Measurements from ENCODE around the gene NTMT1.

Gene NTMT1

DNA sequence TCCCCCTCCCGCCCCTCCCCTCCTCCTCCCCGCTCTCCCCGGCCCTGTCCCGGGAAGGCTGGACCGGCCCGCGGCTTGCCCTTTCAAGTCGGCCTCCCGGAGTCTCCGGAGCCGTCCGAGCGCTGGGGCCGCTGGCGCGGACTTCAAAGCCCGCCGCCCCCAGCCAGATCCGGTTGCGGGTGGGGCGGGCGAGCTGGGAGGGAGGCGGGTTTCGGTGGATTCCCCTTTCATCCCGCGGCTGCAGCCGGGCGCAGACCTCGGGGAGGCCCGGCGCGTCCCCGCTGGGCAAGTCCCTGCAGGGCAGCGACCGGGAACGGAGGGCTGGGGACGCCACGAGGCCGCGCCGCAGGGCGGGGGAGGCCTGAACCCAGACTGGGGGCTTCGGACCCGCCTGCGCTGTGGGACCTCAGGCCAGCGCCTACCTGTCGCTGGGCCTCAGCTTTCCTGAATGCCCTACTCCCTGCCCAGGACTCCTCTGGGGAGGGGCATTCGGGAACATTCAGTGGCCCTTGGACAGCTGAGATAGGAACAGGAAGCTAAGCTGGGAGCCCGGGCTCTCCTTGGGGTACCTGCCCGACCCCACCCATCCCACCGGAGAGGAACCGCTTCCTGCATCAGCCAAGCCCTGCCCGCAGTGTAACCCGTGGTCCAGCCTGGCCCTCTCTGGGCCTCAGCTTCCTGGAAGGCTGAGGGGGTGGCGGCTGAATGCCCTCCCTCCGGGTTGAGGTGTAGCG, 28.4 kb upstream of the NTMT1 start:
- no peak for DNase-seq

DNA sequence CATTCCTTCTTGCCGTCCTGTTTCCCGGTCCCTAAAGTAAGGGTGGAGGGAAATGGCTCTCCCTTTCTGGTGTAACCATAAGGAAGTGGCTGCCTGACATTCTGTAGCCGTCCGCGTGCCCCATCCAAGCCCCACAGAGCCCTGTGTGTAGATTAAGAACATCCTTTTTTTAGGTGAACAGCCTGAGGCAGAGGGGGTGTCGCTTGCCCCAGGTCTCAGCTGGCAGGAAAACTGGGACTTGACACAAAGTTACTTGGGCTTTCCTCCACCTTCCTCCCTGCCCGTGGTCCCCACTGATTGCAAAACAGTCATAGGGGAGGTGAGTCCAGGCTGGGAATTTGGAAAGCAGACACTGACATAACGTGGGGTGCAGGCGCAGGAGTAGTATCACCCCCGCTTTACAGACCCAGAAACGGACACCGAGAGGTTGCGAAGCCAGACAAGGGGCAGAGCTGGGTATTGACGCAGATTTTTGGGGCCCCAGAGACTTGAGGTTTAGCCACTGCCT, 27.8 kb upstream of the NTMT1 start:
- no peak for DNase-seq

DNA sequence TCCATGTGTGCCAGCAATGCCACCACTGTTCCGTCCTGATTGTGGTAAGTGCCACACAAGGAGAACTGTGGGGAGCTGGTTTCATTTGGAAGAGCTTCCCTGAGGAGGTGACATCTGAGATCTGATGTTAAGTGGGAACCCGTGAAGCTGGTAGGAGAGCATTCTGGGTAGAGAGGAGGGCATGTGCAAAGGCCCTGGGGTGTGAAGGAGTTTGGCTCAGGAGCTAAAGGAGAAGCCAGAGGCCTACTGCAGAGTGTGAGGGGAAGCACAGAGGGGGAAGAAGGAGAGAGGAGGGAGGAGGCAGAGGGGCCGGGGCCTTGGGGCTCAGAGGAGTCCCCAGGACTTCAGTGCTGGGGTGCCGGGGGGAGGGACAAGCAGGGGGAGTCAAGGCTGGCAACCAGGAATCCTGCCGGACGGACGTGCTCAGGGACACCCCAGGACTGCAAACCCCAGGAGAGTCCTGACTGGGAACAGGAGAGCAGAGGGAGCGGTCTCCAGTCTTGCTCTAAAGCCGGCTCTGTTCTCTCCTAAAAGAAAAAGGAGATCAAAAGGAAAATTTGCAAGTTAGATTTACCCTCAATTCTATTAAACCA, 24.8 kb upstream of the NTMT1 start:
- DNase-seq = no peak

DNA sequence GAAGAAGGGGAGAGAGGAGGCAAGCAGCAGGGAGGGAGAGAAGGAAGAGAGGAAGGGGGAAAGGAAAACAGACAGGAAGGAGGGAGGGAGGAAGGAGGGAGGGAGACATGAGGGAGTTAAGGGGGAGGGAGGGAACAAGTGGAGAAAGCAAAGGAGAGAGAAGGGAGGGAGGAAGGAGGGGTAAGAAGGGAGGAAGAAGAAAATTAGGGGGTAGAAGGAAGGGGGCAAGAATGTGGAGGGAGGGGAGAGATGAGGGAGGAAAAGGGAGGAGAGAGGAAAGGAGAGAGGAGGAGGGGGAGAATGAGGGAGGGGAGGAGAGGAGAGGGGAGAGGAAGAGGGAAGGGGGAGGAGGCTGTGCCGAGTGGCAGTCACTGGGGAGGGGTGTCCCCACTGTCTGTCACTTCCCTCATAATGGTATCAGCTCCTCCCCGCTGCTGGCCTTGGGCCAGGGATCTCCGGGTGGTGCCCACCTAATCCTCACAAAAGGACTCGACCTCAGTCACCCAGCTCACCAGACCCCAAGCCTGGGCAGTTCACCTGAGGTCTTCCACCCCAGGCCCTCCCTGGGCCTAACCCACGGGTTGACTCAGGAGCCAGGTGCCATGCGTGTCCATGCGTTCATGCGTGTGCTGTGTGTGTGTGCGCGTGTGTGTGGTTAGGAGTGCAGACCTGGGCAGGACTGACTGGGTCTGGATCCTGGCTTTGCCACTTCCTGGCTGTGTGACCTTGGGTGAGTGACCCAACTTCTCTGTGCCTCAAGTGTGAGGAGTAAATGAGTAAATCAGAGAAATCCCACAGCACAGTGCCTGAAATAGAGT, 23.2 kb upstream of the NTMT1 start:
- no peak for DNase-seq

GRCh38 chr9:129604056-129604765, 21.8 kb upstream of the NTMT1 start:
- DNase-seq = no peak

- DNase-seq = no peak
Observed at GRCh38 chr9:129604766-129605163, 21.2 kb upstream of the NTMT1 start.

DNA sequence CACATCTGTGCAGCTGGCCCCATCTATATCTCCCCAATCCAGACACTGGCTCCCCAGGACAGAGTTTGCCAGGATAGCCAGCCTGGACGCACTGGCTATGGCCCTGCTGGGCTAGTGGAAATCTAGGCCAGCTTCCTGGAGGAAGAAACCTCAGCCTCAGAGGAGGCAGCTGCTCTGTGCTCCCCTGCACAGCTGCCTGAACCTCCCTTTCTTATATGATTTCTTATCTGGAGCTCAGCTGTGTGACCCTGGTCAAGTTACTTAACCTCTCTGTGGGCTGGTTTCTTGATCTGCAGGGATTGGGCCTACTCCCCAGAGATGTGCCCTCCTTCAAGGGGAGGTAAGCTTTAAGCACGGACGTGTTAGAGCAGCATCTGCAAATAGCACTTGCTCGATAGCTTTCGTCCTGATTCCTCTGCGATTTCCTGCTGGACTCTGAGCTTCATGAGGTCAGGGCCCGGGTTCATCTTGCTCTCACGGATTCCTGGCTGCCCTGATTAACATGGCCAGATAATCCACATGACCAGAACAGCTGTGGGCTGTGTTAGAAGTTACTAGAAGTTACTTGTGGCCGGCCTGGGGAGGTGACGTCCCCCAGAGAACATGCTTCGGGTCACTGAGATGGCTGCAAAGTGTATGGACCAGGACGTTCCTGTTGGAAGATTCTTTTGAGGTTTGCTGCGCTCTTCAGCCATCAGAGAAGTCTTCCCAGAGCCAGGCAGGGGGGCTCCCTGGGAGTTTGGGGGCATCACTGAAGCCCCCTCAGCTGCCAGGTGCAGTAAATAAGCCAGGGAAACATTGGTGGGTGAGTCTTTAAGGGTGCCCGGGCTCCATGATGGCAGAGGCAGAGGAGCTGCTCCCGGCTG, 19.6 kb upstream of the NTMT1 start:
- no peak for DNase-seq

- DNase-seq = no peak
Observed at GRCh38 chr9:129607027-129607387, 19.0 kb upstream of the NTMT1 start.

DNA sequence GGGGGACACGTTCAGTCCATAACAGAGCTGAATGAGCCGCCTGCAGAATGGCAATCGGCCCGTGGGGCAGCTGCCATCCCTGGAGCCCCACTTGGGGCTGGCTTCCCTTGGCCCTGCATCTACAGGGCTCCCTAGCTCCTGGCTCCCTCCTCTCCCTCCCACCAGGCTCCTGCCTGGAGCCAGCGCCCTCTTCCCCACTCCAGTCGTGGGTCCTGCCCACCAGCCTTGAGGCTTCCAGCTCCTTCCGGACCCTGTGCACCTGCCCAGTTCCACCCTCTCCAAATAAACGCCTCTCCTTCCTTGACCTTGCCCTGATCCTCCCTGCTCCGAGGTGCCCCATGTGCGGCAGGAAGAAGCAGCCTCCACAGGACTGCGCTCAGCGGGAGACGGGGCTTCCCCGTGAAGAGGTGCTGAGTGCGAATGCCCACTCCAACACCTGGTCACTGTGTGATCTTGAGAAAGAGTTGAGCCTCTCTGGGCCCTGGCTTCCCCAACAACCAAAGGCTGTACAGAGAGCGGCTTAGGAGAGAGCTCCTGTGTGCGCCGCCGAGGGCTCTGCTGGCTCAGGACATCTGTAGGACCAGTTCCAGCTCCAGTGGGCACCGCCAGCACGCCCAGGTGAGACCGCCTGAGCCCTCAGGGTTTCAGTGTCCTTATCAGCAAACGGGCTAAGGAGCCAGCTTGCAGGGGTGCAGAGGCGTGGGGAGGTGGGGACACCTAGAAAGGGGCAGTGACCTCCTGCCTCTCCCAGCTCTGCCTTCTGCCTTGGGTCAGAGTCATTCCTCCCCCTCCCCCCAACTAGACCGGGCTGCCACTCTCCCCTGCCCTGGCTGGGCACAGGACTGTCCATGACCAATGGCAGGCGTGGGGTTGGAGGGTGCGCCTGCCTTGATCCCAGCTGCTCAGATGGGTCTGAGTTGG, 17.1 kb upstream of the NTMT1 start:
- DNase-seq = no peak

DNA sequence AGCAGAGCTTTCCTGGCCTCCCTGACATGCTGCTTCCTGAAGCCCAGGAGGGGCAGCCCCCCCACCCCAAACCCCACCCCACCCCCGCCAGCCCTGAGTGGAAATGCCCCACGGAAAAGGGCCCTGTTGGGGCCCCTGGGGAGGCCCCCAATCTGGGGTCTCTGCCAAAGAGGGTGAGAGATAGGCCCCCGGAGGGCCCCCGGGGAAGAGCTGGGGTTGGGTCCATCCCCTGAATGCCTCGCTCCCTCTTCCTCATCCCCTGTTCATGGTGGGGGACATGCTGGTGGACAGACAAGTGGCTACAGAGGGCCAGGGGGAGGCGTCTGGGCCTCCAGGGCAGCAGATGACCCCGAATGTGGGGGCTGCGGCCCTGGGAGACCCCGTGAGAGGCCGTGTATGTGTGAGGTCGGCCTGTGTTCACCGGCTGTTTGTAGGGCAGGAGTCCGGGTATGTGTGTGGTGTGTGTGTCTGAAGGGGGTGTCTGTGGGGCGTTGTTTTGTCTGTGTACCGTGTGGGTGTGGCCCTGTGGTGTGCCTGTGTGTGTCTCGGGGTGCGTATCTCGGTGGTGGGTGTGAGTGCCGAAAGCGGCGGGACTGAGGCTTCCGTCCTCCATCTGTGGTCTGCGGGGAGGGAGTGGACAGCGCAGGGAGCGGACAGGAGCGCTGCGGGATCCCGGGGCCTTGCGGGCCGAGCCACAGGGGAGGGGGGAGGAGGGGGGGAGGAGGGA, 16.3 kb upstream of the NTMT1 start:
- DNase-seq = peak; percentile 45

- DNase-seq = no peak
Observed at GRCh38 chr9:129610213-129610472, 15.8 kb upstream of the NTMT1 start.

DNA sequence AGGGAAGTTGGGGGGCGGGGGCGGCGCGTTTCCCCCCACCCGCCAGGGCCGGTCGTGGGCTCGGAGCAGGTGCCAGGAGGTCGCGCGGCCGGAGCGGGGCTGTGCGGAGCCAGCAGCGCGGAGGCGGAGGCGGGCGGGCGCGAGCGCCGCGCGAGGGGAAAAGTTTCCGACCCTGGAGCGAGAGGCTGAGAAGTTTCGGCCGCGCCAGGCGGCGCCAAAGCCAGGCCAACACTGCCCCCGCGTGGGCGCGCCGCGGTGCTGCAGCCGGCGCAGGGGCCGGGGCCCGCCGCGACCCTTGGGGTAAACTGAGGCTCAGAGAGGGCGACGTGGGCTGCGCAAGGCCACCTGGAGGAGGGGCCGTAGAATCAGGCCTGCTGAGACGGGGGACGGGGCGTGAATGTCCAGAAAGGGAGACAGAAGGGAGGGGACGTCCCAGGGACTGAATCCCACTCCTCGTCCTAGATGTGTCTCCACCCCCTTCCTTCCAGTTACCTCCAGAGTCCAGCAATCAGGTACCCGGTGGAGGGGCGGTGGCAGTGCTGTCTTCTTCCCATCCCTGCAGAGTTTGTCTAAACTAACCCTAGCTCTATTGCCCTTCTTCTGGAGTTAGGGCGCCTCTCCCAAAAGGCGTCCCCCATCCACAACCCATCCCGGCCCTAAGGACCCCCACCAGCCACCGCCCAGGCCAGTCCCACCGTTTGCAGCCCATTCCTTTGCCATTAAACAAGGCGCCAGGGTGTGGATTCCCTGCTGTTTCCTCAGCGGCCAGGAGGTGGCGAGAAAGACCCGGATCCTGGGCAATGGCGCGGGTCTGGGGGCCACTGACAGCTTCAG, 15.3 kb upstream of the NTMT1 start:
- DNase-seq = peak; percentile 61

DNA sequence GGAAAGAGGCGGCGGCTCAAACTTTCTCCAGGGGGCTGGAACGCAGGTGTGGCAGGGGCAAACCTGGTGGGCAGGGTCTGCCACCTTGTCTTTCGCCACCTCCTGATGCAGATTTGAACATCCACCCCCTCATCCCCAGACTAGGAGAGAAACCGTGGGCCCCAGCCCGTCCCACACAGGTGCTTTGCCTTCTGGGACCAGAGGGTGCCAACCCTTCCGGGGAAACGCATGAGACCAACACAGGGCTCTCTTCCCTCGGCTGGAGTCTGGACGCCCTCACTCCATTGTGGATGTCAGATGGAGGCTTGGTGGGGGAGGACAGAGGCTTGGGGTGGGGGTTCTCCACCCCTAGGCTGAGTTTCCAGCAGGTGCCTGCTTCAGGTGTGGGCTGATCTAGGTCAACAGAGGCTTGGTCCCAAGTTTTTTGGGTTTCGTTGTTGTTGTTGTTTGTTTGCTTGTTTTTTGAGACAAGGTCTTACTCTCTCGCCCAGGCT, 14.6 kb upstream of the NTMT1 start:
- no peak for DNase-seq

DNA sequence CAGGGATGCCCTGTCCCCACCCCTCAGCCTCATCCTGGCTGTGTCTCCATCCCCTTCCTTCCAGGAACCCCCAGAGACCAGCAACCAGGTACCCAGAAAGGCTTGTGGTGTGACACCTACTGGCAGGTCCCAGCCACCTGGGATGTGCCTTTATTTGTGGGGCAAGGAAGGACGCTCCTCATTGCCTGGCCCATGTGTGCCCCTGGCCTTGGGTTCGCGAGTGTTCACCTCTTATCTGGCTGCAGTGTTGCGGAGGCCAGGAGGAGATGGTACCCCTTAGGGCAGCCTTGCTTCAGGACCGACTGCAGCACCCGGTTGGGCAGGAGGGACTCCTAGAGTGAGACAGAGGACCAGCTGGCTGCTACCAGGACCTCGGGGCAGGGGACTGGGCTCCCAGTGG, 13.8 kb upstream of the NTMT1 start:
- DNase-seq = no peak

DNA sequence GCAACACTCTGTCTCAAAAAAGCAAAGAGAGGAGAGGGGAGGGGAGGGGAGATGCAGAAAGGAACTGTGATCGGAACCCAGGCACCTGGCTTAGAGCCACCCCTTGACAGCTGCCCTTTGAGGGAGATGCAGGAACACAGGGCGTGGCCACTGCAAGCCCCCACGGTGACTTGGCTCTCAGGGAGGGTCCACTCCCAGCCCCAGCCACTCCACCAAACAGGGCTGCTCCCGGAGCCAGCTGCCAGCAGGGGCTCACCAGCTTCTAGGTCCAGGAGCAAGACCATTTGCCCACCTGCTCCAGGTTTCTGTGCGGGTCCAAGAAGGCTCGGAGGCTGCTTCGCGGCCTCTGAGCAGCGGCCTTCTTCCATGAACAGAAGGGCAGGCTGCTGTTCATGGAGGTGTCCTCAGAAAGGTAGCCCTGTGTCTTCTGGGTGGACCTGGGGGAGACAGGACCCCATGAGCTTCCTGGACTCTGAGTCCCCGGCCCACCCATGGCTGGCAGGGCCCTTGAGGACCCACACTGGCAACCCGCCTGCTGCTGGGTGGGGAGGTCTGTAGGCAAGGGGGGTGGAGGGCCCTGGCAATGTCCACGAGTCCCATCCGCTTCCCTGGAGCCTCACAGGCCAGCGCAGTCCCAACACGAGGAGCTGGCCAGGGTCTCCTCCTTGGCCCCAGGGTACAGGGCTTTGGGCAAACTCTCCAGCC, 13.0 kb upstream of the NTMT1 start:
- DNase-seq = no peak

- no peak for DNase-seq
Observed at GRCh38 chr9:129613520-129614175, 12.3 kb upstream of the NTMT1 start.

DNA sequence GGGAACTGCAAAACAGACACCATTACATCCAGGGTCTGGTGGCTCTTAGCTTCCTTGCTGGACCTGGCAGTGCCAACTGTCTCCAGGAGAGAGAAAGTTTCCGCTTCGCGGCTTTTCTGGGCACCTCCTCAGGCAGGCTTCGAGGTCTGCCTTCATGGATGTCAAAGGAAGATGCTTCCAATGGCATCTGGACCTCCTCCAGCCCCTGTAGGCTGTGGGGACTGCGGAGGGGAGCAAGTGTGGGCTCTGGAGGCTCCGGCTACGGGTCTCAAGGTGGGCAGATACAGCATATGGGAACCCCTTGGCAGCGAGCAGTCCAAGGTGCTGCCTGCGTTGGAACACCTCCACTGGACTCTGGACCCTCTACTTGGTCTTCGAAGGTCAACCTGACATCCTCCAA, 11.0 kb upstream of the NTMT1 start:
- no peak for DNase-seq
